Right cardiac atrium (tissue), 5 donors: ENCODE results near the gene MANEAL. TPM values are rescaled to one million over a fixed set of nuclear protein-coding genes. Genes with fewer than 3 reads are reported as not detected.
A peak's percentile ranks its signal among the peaks of the same experiment; 100 is the strongest.

ENCODE experiments used
- ATAC-seq, 2 donors: fragments of 200-7000 bp; cut with Tn5 transposase; one replicate each; pipeline versions ENCODE4 v1.8.0 to v1.9.1; 2020; ENCODE audit warnings: moderate library complexity in 2 of 2, mild to moderate bottlenecking in 1 of 2
- DNase-seq, 3 donors: peaks; one replicate each; pipeline ENCODE4 v3.0.0-alpha.2; 2020
- H3K27ac ChIP-seq: one replicate; pipeline ENCODE4 v1.5.1; 2013; ENCODE audit warnings: mild to moderate bottlenecking, low read length, control low read depth, moderate library complexity
- H3K27me3 ChIP-seq: one replicate; pipeline ENCODE4 v1.6.1; 2013; ENCODE audit not compliant: control insufficient read depth, insufficient read depth
- H3K4me1 ChIP-seq: one replicate; pipeline ENCODE4 v1.6.1; 2013; ENCODE audit warnings: low read length; ENCODE audit not compliant: control insufficient read depth, insufficient read depth
- H3K4me3 ChIP-seq: one replicate; pipeline ENCODE4 v1.5.1; 2013; ENCODE audit warnings: low read length, control low read depth
- H3K9me3 ChIP-seq: one replicate; pipeline ENCODE4 v1.6.1; 2013; ENCODE audit warnings: low read length; ENCODE audit not compliant: control insufficient read depth
- WGBS: extraction: QIAGEN DNeasy Blood & Tissue Kit; methylation state at CpG from one replicate; pipeline ENCODE4 v1.1.7; 2013; 5-methylcytosine and 5-hydroxymethylcytosine counted together
- intact Hi-C, 4 donors: fragments of 100-400 bp; cut with DNase I; formaldehyde crosslinking; loops; one replicate each; pipeline versions ENCODE4 v1.11.0 to v1.14.0; 2022 to 2023
- polyA plus RNA-seq: library from polyadenylated mRNA; stranded (reverse); fragments of 200-250 nt; gene quantifications from one replicate; pipeline ENCODE4 v1.2.3, GENCODE V29; 2013
- total RNA-seq, 4 donors: library from RNA; stranded (reverse); fragmentation: NEBNext Ultra II Directional; extraction: Animal tissue kit (Norgen Biotek cat#: 25700); gene quantifications; one replicate each; pipeline ENCODE4 v1.2.1, GENCODE V29; 2021
- donor health status: healthy with polysubstance abuse.
- donor health status: DM: no; HTN: yes; CAD: no.
- donor health status: DM: no; HTN: no; CAD: no.
- donor health status: DM: no; HTN: yes; CAD: no; lungs with severe emphysema.
- donor health status: DM: yes; HTN: yes; CAD: no.

Gene MANEAL
- total and polyA plus RNA-seq, 5 donors: 0.69 to 1.5 (median 1.2) TPM

GRCh38 chr1:37792943-37793686 is 532 bp upstream of the MANEAL start:
- Histone ChIP-seq H3K27ac (no peak overlapping the region), H3K9me3 (no peaks in the 10 kb centered on the region), H3K4me3 (peak overlapping the region; percentile 61), H3K4me1 (no peaks in the 10 kb centered on the region), H3K27me3 (no peaks in the 10 kb centered on the region)
- ATAC-seq: peak in 1 of 2 donors; percentile 12
- no peak for DNase-seq
- 30% methylated on average over 36 of the region's 36 CpGs for WGBS
- intact Hi-C loops: no loop called here

DNA sequence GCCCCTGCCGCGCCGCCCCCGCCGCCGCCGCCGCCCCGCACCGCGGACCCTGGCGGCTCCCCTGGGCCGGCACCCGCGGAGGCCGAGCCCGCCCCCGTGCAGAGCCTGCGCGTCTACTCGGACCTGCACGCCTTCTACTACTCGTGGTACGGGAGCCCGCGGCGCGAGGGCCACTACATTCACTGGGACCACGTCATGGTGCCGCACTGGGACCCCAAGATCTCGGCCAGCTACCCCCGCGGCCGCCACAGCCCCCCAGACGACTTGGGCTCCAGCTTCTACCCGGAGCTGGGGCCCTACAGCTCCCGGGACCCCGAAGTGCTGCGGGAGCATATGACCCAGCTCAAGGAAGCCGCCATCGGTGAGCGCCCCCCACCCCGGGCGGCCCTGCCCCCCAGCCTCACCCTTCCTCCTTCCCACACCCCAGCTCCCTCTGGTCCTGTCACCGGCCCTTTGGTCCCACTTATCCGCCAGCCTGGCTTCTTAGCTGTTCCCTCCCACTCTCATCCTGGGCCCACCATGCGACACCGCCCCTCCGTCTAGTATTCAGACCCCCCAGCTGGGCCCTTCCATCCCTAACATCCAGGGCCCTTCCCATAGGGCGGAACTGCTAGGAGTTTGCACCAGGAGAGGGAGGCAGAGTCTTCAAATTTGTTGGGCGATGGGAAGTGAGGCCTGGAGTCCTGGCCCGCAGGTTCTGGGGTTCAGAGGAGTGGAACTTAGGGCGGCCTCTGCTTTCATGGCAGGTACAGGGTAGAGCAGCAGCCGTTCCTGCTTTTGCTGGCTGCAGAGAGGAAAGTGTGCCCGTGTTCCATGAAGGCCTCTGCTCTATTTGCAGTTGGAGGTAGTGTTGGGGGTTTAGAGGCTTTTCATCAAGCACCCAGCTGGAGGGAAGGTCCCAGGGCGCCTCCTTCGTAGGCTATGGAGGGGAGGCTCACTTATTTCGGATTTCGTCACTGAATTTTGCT is 1.0 kb downstream of the MANEAL start:
- no peaks in the 10 kb centered on the region for H3K9me3 ChIP-seq
- no peak overlapping the region for H3K27ac ChIP-seq
- DNase-seq: peak in 2 of 3 donors; percentile 51 to 55
- 10% methylated on average over 59 of the region's 59 CpGs for WGBS
- peak overlapping the region; percentile 61 for H3K4me3 ChIP-seq
- H3K4me1 ChIP-seq: no peaks in the 10 kb centered on the region
- intact Hi-C loops: no loop called here
- H3K27me3 ChIP-seq: no peaks in the 10 kb centered on the region
- peak in 1 of 2 donors; percentile 10 for ATAC-seq

- peak; percentile 61 to 85 (median 83) for DNase-seq
- Histone ChIP-seq H3K9me3 (no peaks in the 10 kb centered on the region), H3K27me3 (no peaks in the 10 kb centered on the region), H3K27ac (no peak overlapping the region), H3K4me1 (no peaks in the 10 kb centered on the region), H3K4me3 (no peak overlapping the region)
- intact Hi-C loops: no loop called here
- ATAC-seq: peak; percentile 43 to 72
- WGBS: 27% methylated on average over 22 of the region's 22 CpGs
Observed at GRCh38 chr1:37795340-37796125, 1.9 kb downstream of the MANEAL start.

GRCh38 chr1:37797750-37798345 is 4.2 kb downstream of the MANEAL start:
- Histone ChIP-seq H3K27ac (no peak overlapping the region), H3K4me3 (no peak overlapping the region), H3K4me1 (no peaks in the 10 kb centered on the region), H3K27me3 (no peaks in the 10 kb centered on the region), H3K9me3 (no peaks in the 10 kb centered on the region)
- 90% methylated on average over 3 of the region's 3 CpGs for WGBS
- ATAC-seq (no peak), DNase-seq (no peak)
- intact Hi-C loops: no loop called here

- no peak for ATAC-seq
- no peak for DNase-seq
- no peaks in the 10 kb centered on the region for H3K27me3 ChIP-seq
- peaks cover 3% of the 10 kb centered on the region for H3K4me1 ChIP-seq
- intact Hi-C loops: no loop called here
- 92% methylated on average over 1 of the region's 1 CpG for WGBS
- H3K9me3 ChIP-seq: no peaks in the 10 kb centered on the region
- H3K4me3 ChIP-seq: no peak overlapping the region
- H3K27ac ChIP-seq: no peak overlapping the region
Observed at GRCh38 chr1:37802439-37802838, 8.8 kb downstream of the MANEAL start.

DNA sequence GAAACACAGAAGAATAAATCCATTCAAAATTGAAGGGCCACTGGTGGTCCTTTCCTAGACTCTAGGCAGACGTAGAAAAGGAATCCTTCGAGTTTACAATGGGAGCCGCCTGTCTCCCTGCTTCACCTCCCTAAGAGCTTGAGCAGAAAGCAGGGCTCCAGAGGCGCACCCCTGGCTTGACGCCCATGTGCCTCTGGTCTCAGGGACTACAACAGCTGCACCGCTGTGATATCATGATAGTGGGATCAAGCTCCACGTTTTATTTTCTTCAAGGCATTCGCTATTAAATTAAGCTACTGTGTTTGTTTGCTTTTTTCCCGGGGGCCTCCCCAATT is 13.5 kb downstream of the MANEAL start:
- H3K27ac ChIP-seq: peak overlapping the region; percentile 8
- no peaks in the 10 kb centered on the region for H3K9me3 ChIP-seq
- ATAC-seq (no peak), DNase-seq (peak in 1 of 3 donors; percentile 60)
- intact Hi-C loops: no loop called here
- 13% methylated on average over 9 of the region's 9 CpGs for WGBS
- H3K4me3 ChIP-seq: peak overlapping the region; percentile 88
- peaks cover 8% of the 10 kb centered on the region for H3K4me1 ChIP-seq
- no peaks in the 10 kb centered on the region for H3K27me3 ChIP-seq

GRCh38 chr1:37807555-37808368 is 14.1 kb downstream of the MANEAL start, which contains the start of the genes C1orf122 and YRDC:
TSS of gene C1orf122 (plus strand) at chr1:37807790. CDS start at chr1:37808405, 615 bp downstream.
TSS of gene YRDC (minus strand) at chr1:37808208. CDS start at chr1:37808180, 28 bp downstream.
- Histone ChIP-seq H3K27ac (peak within 1 kb of the TSS; percentile 87), H3K4me3 (peak within 1 kb of the TSS; percentile 88), H3K9me3 (no peaks in the 10 kb centered on the region), H3K27me3 (no peaks in the 10 kb centered on the region), H3K4me1 (peaks cover 8% of the 10 kb centered on the region)
- intact Hi-C loops: no loop called here
- DNase-seq (peak; percentile 96 to 98 (median 98)), ATAC-seq (peak; percentile 96)
- WGBS: under 1% methylated on average over 95 of the region's 95 CpGs

DNA sequence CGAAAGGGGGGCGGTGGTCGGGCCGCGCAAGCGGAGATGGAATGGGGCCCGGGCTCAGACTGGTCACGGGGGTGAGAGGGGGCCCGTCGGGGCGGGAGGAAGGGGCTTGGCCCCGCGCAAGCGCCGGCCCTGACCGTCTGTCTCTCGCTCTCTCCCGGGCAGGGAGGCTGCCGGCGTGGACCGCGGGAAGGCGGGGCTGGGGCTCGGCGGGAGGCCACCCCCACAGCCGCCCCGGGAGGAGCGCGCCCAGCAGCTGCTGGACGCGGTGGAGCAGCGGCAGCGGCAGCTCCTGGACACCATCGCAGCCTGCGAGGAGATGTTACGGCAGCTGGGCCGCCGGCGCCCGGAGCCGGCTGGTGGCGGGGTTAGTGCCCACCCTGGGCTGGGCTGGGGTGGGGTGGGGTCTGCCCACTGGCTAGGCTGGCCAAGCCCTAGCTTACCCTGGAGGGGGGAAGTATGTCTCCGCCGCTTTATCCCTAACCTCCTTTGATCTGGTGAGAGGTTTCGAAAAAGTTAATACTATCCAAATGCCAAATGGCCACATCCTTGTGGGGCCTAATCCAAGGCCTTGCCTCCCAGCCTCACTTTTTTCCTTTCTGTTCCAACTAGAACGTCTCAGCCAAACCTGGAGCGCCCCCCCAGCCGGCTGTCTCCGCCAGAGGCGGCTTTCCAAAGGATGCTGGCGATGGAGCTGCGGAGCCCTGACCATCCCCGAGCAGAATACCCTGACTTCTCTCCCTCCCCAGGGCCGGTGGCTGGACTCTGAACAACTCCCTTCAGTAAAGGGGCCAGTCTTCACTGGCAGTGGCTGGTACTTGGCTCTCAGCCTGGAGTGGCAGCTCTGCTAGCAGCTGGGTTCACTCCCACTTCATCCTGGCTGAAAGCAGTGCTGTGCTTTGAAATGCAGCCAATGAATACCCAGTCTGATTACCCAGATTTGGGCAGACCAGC is 15.0 kb downstream of the MANEAL start:
- peak; percentile 90 to 93 for ATAC-seq
- Histone ChIP-seq H3K27me3 (no peaks in the 10 kb centered on the region), H3K9me3 (no peaks in the 10 kb centered on the region), H3K4me3 (peak overlapping the region; percentile 88), H3K4me1 (peaks cover 8% of the 10 kb centered on the region), H3K27ac (peak overlapping the region; percentile 87)
- intact Hi-C loops: no loop called here
- peak; percentile 80 to 90 (median 88) for DNase-seq
- WGBS: 1% methylated on average over 54 of the region's 54 CpGs

GRCh38 chr1:37809942-37810341 is 16.3 kb downstream of the MANEAL start:
- no peak overlapping the region for H3K4me3 ChIP-seq
- H3K9me3 ChIP-seq: no peaks in the 10 kb centered on the region
- no peak for ATAC-seq
- no peaks in the 10 kb centered on the region for H3K27me3 ChIP-seq
- H3K4me1 ChIP-seq: peaks cover 8% of the 10 kb centered on the region
- 35% methylated on average over 2 of the region's 2 CpGs for WGBS
- H3K27ac ChIP-seq: no peak overlapping the region
- intact Hi-C loops: loop anchor here in 1 of 4 donors (5.0 kb wide), 1 partner anchor 47 kb away; the partner anchor contains the start of gene MTF1
- DNase-seq: no peak
